Measurements from ENCODE around the gene ARFGAP1. TPM values are rescaled to one million over a fixed set of nuclear protein-coding genes. Genes with fewer than 3 reads are reported as not detected.

ARFGAP1 gene
- total and polyA plus RNA-seq, 4 donors, result 47.0 to 108 (median 87.6) TPM

- Histone ChIP-seq H3K9me3 (ENCODE audit: control insufficient read depth in 4 of 4, insufficient read depth in 3 of 4, low read length in 3 of 4) (peaks cover 0 to 3% (median 0%) of the 10 kb centered on the region in 4 donors), H3K36me3 (ENCODE audit: control insufficient read depth in 4 of 4, insufficient read depth in 4 of 4, low read length in 4 of 4) (no peaks in the 10 kb centered on the region), H3K27me3 (ENCODE audit: control insufficient read depth in 3 of 3, insufficient read depth in 3 of 3, low read length in 2 of 3) (peaks cover 0 to 4% (median 3%) of the 10 kb centered on the region in 3 donors), H3K27ac (ENCODE audit: low read depth in 1 of 2, low read length in 1 of 2) (no peak overlapping the region), H3K4me1 (ENCODE audit: control insufficient read depth in 5 of 5, insufficient read depth in 5 of 5, low read length in 5 of 5) (peaks cover 0 to 29% (median 2%) of the 10 kb centered on the region in 5 donors), H3K4me3 (no peak overlapping the region), H3K9ac (ENCODE audit: insufficient read depth in 1 of 2, low read length in 2 of 2) (no peak overlapping the region)
- no peak for TF ChIP-seq CTCF (IDR thresholded peaks at IDR 0.05; ENCODE audit: control extremely low read depth, extremely low read depth)
- 42 to 58% methylated on average over 18 of the region's 18 CpGs for WGBS, 2 donors
- DNase-seq (no peak), ATAC-seq (ENCODE audit: insufficient read depth, low FRiP score) (no peak)
Measured at GRCh38 chr20:63232235-63233060, 40.2 kb upstream of the ARFGAP1 start.

DNA sequence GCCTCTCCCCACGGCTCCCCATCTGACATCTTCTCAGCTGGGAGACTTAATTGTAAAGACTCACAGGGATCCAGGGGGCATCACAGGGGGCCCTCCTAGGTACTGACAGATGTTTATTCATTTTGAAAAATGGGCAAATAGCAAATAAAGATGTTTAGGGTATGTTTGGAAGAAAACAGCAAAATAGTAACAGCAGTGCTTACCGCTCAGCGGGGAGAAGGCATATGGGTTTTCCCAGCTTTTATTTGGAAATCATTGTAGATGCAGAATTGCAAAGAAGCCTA lies 39.6 kb upstream of the ARFGAP1 start:
- H3K4me3 ChIP-seq, result no peak overlapping the region
- no peak overlapping the region for H3K9ac ChIP-seq (ENCODE audit: insufficient read depth in 1 of 2, low read length in 2 of 2)
- 59 to 90% methylated on average over 3 of the region's 3 CpGs for WGBS, 2 donors
- DNase-seq (no peak), ATAC-seq (ENCODE audit: insufficient read depth, low FRiP score) (no peak)
- no peak overlapping the region for H3K27ac ChIP-seq (ENCODE audit: low read depth in 1 of 2, low read length in 1 of 2)
- no peak for TF ChIP-seq CTCF (IDR thresholded peaks at IDR 0.05; ENCODE audit: control extremely low read depth, extremely low read depth)
- H3K27me3 ChIP-seq (ENCODE audit: control insufficient read depth in 3 of 3, insufficient read depth in 3 of 3, low read length in 2 of 3), result peaks cover 0 to 4% (median 3%) of the 10 kb centered on the region in 3 donors
- H3K4me1 ChIP-seq (ENCODE audit: control insufficient read depth in 5 of 5, insufficient read depth in 5 of 5, low read length in 5 of 5), result peaks cover 0 to 30% (median 2%) of the 10 kb centered on the region in 5 donors
- H3K36me3 ChIP-seq (ENCODE audit: control insufficient read depth in 4 of 4, insufficient read depth in 4 of 4, low read length in 4 of 4), result no peaks in the 10 kb centered on the region
- peaks cover 0 to 3% (median 0%) of the 10 kb centered on the region in 4 donors for H3K9me3 ChIP-seq (ENCODE audit: control insufficient read depth in 4 of 4, insufficient read depth in 3 of 4, low read length in 3 of 4)

DNA sequence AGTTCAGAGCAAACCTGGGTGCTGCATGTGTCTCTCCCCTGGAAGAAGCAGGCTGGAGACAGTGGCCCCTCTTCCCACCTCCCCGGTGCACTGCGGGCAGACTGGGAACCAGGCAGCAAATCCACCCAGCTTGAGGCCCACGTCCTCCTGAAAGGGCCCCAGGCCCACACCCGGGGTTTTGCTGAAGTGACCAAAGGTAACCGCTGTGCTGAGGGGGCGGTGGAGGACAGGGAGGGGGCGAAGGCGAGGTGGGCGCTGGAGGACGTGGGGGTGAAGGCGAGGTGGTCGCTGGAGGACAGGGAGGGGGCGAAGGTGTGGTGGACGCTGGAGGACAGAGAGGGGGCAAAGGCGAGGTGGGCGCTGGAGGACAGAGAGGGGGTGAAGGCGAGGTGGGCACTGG lies 38.7 kb upstream of the ARFGAP1 start:
- no peaks in the 10 kb centered on the region for H3K36me3 ChIP-seq (ENCODE audit: control insufficient read depth in 4 of 4, insufficient read depth in 4 of 4, low read length in 4 of 4)
- no peak overlapping the region for H3K4me3 ChIP-seq
- peaks cover 0 to 3% (median 0%) of the 10 kb centered on the region in 4 donors for H3K9me3 ChIP-seq (ENCODE audit: control insufficient read depth in 4 of 4, insufficient read depth in 3 of 4, low read length in 3 of 4)
- no peak overlapping the region for H3K27ac ChIP-seq (ENCODE audit: low read depth in 1 of 2, low read length in 1 of 2)
- ATAC-seq (ENCODE audit: insufficient read depth, low FRiP score) (no peak), DNase-seq (no peak)
- H3K4me1 ChIP-seq (ENCODE audit: control insufficient read depth in 5 of 5, insufficient read depth in 5 of 5, low read length in 5 of 5), result peaks cover 0 to 34% (median 2%) of the 10 kb centered on the region in 5 donors
- no peak overlapping the region for H3K9ac ChIP-seq (ENCODE audit: insufficient read depth in 1 of 2, low read length in 2 of 2)
- WGBS, 2 donors, result 85 to 90% methylated on average over 17 of the region's 17 CpGs
- no peak for TF ChIP-seq CTCF (IDR thresholded peaks at IDR 0.05; ENCODE audit: control extremely low read depth, extremely low read depth)
- H3K27me3 ChIP-seq (ENCODE audit: control insufficient read depth in 3 of 3, insufficient read depth in 3 of 3, low read length in 2 of 3), result peaks cover 0 to 3% (median 3%) of the 10 kb centered on the region in 3 donors
